Activated CD4-positive, alpha-beta T cell treated with anti-CD3 and anti-CD28 coated beads for 48 hours (primary cell): ENCODE measurements around the gene HADHA.

Experiments
- DNase-seq: peaks from one replicate; pipeline ENCODE4 v3.0.0-alpha.2; 2020

HADHA gene

DNA sequence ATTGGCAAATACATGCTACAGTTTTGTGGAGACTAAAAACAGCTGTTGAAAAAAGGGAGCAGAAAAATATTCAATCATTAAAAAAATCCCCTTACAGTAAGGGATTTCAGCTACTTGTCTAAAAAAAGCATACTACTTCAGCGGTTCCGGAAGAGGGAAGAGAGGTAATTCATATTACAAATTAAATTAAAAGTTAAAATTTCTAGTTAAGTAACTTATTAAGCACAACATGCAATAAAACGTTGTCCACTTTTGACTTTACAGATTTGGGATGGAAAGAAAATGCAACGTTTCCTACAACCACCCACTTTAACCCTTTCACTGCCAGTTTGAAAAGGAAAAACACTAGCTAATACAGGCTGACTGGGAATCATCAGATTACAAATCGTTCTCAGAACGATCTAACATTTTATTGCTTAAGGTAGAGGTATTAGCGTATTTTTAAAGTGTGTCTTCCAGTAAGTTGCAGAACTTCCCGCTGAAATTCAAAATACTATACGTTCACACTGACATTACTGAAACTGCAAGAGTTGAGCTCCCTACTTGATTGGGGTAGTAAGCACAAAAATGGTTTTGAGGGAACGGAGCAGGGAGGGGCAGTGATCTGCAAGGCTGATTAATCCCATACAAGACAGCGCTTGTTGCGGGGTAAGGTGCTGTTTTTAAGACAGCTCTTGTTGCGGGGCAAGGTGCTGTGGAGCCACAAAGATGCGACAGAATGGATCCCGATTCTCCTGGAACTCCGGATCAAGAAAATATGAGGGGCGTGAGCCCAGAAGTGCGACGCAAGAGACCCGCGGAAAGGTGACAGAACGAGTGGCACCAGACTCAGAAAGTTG is 743 bp downstream of the HADHA start:
- DNase-seq: no peak

DNA sequence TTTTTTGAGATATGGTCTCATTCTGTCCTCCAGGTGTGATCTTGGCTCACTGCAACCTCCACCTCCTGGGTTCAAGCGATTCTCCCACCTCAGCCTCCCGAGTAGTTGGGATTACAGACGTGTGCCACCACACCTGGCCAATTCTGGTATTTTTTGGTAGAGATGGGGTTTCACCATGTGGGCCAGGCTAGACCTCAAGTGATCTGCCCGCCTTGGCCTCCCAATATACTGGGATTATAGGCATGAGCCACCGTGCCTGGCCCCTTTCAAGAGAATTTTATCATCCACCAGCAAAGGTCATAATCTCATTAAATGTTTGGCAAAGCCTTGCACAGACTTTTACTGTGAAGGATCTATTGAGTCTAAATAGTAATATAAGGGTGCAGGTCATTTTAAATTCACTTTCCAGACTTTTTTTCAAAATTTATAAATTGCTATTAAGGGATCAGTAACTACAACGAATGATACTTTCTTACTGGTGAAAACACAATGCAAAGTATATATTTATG is 2.5 kb downstream of the HADHA start:
- no peak for DNase-seq

DNA sequence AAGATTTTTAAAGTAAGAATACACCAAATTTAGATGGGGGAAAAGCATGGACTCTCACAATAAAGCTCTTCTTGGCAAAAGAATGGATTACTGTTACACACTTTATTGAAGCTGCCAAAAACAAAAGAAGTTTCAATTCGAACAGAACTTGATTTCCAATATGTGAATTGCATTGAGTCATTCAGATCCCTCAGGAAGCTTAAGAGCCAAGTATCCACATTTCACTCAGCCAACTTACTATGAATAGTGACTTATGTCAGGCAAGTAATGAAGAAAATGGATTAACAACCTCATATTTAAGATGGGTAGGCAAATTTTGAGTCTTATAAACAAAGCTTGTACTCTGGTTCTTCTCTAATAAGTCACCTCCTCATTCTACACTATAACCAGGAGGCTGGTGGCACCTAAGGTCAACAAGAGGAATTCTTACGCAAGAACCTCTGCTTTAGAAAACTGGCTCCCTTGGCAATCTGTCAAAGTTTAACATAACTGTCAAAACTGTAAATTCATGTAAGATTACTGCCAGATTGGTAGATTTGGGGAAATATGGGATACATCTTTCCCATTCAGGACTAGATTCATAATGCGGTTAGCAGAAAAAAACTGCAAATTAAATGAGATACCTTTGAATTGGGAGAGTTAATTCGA is 6.0 kb downstream of the HADHA start:
- DNase-seq: no peak

DNA sequence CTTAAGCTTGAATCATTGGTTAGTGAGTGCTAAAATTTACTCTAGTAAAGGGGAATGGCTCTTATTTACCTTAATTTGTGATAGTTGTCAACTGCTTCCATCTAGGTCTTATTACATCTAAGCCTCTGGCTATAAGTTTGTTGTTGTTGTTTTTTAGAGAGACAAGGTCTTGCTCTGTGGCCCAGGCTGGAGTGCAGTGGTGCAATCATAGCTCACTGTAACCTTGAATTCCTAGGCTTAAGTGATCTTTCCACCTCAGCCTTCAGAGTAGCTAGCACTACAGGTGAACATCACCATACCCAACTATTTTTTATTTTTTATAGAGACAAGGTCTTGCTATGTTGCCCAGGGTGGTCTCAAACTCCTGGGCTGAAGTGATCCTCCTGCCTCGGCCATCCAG is 6.6 kb downstream of the HADHA start:
- DNase-seq: no peak

DNA sequence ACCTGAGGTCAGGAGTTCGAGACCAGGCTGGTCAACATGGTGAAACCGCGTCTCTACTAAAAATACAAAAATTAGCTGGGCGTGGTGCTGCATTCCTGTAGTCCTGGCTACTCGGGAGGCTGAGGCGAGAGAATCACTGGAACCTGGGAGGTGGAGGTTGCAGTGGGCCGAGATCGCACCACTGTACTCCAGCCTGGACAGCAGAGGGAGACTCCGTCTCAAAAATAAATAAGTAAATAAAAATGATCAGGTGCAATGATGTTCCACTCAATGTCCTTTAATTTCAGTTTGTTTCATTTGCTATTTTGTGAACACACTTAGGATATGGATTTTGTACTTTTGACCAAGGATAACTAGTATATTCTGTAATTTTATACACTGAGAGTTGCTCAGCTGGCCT is 9.3 kb downstream of the HADHA start:
- no peak for DNase-seq

DNA sequence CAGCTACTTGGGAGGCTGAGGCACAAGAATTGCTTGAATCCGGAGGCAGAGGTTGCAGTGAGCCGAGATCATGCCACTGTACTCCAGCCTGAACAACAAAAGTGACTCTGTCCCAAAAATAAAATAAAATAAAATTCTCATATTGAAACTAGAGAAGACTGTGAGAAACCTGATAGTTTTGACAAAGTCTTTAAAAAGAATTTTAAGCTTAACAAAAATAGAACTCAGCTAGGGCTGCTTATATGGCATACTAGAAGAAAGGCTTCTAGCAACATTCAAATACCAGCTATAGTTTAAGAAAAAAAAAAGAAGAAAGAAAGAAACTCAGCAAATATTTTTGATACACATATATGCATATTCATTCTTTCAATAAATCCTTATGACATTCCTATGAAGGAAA is 13.6 kb downstream of the HADHA start:
- no peak for DNase-seq

DNA sequence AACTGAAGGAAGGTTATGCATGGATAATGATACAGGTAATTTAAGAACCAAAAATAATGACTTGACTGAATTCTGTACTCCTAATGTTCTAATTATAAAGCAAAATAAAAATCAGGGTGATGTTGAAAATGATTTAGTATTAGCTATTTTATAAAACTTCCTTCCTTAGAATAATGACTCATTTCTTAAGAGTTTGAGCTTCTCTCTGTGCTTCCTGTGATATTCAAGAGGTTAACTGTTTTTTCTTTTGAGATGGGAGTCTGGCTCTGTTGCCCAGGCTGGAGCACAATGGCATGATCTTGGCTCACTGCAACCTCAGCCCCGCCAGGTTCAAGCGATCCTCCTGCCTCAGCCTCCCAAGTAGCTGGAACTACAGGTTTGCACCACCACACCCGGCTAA is 14.8 kb downstream of the HADHA start:
- no peak for DNase-seq

DNA sequence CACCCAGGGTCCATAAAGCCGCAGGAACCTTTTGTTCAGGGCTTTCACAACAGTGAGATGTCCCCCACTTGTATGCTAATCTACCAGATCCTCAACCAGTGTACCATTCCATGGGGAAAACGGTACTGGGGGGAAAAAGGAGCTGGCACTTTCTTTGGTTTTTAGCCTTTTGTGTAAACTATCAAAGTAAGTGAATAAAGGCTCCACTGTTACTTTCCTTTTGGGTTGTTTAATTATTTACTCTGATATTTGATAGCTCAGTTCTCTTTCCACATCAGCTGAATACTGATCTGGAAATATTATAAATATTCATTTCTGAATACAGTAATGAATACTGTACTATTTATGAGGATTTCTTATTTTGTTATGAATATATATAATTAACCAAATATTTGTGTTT is 20.3 kb downstream of the HADHA start:
- no peak for DNase-seq

DNA sequence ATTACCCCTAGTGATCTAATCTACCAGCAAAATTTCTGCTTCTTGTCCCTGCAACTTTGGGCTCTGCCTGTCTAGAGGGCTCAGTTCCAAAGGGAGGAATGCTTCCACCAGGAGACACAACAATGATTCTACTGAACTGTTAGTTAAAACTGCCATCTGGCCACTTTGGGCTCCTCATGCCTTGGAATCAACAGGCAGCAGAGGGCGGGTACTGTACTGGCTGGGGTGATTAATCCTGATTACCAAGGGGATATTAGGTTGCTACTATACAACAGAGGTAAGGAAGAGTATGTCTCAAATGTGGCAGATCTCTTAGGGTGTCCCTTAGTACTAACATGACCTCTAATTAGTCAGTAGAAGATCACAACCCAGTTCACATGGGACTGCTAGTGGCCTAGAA is 21.4 kb downstream of the HADHA start:
- no peak for DNase-seq

DNA sequence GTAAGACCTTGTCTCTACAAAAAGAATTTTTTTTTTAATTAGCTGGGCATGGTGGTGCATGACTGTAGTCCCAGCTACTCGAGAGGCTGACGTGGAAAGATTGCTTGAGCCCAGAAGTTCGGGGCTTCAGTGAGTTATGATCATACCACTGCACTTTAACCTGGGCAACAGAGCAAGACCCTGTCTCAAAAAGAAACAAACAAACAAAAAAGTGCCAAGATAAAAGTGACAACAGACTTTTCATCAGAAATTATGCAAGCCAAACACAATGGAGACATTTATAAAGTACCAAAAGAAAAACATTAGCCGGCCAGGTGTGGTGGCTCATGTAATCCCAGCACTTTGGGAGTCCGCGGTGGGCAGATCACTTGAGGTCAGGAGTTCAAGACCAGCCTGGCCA is 26.7 kb downstream of the HADHA start:
- no peak for DNase-seq

DNA sequence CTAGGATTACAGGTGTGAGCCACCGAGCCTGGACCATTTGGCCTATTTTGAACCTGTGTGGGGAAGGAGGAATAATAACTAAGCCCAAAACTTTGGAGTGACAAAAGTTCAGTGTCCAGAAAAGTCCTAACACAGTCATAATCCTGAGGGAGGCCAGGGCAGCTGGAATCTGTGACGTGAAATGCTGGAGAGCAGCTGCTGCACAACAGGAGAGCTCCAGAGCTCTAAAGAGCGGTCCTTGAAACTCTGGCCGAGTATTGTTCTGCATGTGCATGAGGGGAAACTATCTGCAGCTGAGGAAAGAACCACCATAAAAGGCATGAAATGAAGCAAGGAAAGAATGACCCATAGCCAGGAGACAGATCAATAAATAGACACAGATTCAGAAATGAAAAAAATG is 27.8 kb downstream of the HADHA start:
- DNase-seq: no peak

DNA sequence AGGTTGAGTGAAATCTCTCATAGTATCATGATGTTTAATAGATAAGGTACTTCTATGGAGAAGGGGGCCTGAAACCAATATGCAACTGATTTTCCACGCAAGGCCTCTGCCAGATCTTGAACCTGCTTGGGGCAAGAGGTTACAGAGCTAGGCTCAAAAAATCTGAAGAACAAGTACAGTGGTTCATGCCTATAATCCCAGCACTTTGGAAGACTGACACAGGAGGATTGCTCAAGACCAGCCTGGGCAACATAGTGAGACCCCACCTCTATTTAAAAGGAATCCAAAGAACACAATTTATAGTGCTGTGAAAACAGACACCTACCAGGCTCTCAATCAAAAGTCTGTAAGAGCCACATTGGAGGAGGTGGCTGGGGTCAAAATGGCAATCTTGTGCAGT is 28.6 kb downstream of the HADHA start:
- DNase-seq: no peak

DNA sequence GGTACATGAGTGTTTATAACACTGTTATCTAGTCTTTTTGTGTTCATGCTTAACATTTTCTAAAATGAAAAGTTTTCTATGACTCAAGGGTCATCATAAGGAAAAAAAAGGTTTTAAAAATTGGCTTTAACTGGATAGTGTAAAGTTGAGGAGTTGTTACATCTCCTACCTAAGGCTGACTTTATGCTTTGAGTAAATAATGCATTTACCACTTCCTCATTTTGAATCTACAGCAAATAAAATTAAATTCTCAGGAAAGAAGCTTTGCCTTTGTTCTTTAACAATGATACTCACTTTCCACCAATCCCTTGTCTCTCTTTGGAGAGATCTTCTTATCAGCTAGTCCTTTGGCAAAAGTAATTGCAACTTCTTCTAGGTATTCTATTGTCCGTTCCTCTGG is 29.7 kb downstream of the HADHA start:
- no peak for DNase-seq

DNA sequence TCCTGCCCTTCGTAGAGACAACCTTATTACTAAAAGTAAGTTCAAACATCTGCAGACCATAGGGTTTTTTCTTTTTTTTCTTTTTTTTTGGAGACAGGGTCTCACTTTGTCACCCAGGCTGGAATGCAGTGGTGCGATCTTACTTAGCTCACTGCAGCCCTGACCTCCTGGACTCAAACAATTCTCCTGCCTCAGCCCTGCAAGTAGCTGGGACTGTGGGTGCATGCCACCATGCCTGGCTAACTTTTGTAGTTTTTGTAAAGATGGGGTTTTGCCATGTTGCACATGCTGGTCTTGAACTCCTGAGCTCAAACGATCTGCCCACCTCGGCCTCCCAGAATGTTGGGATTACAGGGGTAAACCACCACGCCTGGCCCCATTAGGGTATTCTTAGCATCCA is 32.4 kb downstream of the HADHA start:
- no peak for DNase-seq

DNA sequence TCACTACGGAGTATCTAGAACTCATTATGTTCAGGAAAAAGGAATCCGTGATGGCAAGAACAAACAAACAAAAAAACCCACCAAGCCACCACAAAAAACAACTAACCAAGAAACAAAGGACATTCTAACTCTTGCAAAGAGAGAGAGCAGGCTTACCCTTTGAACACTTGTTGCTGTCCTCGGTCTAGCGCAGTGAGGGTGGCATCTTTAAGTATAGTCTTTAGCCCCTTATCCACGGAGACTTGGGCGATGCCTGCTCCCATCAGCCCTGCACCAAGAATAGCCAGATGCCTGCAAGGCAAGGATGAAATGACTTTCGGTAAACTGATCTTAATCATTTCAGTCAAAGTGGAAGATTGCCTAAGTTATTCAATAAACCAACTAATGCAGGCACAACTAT is 40.5 kb downstream of the HADHA start:
- DNase-seq: no peak

DNA sequence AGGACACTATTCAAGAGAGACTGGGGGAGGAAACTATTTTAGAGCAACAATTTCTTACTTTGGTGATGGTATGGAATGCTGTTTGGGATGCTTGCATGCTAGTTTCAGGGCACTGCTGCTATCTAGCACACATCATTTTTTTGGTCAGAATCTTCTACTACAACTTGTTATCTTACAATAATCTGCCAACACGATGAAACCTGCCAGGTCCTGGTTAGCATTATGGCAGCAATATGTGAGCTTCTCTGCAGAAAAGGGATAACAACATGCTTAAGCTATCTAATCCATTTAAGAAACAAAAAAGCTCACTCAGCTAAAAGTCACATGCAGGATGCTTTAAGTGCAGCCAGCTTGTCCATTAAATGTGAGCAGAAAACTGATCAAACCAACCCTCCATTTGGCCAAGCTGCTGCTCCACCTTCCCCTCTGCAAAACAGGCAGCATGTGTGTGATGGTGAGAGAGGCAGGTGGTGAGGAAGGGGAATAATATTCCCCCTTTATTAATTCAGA is 41.4 kb downstream of the HADHA start:
- no peak for DNase-seq

DNA sequence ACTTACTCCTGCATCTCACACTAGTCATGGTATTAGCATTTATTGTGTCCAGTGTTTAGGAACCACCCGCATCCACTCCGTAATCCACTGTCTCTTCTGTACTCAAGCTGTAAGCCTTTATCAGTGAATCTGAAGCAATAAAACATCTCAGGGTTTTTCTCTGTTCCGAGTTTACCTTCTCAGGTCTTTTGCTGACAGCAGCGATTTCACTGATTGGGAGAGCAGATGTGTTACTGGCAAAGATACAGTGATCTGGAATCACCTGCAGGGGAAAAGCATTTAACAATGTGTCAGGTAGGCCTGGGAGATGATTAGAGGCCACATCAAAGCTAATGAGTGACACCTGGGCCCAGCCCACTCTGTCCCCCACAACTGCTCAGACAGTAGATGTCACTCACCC is 46.9 kb downstream of the HADHA start:
- DNase-seq: no peak

DNA sequence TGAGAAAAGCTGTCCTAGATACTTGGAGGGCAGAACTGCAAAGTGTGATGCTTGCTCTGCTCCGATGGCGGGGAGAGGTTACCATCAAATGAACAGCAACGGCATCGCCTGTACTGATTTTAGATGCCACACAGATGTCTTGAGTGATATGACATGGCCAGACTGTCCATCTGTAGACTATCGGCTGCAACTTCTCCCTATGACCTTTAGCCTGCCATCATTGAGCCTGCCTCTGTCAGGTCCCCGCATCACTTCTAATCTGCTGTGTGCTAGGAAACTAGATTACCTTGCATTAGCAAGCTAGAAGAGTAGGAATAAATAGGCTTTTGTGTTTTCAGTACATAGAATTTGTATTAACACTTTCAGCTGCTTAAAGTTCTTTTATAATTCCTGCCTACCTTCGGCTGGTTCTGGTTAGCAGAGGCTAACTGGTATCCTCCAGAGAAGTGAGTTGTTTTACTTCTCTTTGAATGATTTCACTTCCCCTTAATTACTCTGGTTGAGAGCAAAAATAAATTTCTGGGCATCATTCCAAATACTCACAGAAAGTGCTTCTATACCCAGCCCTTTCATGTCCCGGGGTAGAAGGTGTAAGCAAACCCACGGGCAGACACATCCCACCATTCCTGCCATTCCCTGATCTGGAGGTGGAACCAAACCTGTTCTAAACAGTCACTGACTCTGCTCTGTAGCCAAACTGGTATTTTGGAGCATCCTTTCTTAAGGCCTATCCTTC is 47.6 kb downstream of the HADHA start:
- DNase-seq: no peak

DNA sequence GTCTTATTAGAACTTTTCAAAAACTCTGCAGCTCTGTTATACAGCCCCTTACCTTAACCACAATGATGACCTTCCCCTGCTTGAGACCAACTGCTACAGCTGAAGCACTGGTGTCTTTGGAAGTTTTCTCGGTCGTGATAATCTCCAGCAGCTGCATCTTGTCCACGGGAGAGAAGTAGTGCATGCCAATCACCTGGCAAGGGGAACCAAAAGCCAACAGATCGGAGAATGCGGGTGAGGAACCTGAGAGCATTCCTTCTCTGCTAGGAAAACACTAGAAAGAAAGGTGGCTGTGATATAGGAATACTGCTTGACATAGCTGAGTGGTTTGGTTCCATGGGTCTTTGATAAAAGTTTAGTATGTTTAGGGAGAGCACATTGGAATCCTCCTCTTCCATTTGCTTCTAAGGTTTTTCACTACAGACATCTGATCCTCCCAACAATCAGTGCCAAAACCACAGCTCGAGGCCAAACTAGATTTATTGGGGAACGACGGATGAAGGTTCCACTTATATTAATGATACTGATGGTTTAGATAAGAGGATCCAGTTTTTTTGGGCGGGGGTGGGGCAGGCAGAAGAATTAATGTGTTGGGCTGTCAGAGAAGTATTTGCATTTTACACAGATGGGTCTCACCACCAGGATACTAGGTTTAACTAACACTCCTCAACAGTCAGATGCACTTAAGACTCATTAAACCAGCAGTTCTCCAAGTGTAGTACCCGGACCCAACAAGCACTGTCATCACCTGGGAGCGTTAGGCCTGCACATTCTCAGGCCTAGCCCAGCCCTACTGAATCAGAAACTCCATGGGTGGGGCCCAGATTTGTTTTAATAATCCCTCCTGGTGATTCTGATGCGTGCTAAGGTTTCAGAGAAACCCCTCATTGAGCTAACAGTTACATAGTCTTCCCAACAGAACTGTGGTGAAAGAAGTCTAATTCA is 49.1 kb downstream of the HADHA start:
- no peak for DNase-seq

DNA sequence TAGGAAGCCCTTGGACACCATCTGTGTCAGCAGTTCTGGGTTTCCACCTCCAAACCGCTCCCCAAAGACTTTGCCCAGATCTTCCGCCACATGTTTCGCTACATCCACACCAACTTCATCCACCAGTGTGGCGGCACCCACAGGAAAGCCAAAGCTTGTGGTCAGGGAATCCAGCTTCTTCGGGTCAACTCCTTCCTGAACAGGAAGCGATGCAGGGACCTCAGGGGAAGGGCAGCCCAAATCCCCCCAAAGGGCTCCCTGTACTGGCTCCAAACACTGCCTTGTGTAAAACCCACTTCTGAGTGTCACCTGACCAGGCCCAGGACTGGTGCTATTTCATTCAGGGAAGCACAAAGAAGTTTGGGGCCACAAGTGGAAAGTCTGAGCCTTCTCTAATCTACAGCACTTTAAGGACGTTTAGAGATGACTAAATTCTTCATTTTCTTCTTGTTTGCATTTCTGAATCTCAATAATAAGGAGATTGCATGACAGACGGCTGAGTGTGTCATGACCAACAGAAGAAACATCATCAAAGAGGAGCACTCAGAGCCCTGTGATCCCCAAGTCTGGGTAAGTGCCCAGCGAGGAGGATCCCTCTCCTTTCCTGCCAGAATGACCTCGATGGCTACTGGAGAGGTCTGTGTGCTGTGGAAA is 50.7 kb downstream of the HADHA start:
- DNase-seq: no peak

DNA sequence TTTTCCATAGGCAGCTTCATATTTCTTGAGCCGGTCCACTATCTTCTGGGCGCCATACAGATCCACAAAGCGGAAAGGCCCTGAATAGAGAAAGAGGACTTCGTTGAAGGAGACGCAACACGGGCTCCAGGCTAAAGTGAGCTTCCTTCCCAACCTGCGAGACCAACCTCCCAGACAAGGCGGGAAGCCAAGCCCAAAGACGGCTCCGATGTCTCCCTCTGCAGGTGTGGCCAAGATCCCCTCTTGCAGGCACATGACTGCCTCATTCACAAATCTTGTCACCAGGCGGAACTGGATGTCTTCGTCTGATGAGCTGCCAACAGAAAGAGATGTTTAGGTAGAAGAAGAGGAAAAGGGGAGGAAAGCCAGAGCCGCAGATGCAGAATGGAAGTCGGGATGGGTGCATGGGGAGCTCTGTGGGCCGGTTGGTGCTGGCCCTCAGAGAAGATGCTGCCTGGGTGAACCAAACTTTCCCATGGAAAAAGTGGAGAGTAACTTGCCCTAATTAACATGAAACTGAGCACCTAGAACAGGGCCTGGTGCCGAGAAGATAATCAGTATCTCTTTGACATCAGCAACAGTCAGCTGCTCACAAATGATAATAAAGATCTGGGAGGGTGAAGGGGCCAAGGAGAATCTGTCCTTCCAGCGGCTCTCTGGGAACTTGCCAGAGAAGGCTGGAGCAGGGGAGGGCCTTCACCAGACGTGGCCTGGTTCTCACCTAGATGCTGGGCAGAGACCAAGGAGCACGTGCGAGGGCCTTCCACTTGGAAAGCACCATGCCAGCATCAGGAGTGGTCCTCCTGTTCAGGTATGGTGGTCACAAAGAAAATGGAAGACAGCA is 52.9 kb downstream of the HADHA start:
- DNase-seq: no peak
